Kidney tubule cell (primary cell): ENCODE results near the gene CACNA2D2.

ENCODE experiments used
- DNase-seq: peaks from one replicate; pipeline ENCODE4 v3.0.0-alpha.2; 2018; ENCODE audit warnings: low spot score

The CACNA2D2 gene

DNA sequence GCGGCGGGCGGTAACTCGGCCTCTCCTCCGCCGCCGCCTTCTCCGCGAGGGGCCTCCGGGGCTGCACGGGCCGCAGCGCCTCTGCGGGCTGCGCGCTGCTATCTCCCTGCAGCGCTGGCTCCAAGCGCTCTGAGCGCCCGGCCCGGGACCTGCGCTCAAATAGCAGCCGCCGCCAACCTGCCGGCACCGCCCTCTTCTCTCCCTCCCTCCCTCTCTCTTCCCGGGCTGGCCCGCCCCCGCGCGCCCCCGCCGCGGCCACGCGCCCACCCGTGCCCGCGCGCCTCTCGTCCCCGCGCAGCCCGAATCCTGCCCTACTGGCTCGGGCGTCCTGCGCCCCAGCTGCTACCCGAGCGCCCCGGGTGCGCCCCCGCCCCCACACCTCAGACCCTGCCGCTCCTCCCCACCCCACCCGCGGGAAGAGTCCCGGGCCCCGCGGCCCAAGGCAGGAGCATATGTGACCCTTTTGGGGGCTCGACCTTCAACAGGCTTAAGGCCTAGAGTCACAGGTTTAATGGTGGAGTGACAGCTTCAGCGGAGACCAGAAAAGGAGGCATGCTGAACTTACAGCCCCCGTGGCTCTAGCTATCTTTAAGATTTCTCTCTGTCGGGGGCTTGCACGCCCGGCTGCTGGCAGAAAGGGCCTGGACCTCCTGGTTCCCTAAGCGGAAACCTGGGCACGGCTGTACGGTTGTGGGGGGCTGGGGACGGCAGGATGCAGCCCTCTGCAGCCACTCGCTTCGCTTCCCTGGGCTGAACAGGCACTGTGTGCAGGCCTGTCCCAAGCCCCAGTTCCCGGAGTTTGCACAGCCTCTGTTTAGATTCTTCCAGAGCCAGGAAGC lies at the start of gene CACNA2D2:
CACNA2D2 (minus strand) TSS at position 131 of the 839 bp plus-strand sequence. CDS start 211 bp downstream, outside the sequence.
- peak; percentile 22 for DNase-seq

DNA sequence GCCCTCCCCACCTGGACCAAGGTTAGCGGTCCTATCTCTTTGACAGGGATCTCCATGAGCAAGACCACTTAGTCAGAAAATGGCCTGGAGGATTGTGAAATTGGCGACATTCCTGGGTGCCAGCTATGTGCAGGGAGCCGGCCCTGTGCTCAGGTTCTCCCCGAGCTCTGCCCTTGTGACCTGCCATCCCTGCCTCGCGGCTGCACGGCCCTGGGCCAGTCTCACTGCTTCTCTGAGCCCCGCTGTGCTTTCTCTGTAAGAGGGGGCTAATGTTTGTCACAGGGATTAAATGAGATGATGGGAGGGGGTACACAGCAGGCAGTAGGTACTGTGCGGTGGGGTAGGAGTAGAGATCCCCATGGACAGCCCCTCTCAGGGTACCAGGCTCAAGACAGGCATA lies 49.2 kb upstream of the CACNA2D2 start:
- no peak for DNase-seq

DNA sequence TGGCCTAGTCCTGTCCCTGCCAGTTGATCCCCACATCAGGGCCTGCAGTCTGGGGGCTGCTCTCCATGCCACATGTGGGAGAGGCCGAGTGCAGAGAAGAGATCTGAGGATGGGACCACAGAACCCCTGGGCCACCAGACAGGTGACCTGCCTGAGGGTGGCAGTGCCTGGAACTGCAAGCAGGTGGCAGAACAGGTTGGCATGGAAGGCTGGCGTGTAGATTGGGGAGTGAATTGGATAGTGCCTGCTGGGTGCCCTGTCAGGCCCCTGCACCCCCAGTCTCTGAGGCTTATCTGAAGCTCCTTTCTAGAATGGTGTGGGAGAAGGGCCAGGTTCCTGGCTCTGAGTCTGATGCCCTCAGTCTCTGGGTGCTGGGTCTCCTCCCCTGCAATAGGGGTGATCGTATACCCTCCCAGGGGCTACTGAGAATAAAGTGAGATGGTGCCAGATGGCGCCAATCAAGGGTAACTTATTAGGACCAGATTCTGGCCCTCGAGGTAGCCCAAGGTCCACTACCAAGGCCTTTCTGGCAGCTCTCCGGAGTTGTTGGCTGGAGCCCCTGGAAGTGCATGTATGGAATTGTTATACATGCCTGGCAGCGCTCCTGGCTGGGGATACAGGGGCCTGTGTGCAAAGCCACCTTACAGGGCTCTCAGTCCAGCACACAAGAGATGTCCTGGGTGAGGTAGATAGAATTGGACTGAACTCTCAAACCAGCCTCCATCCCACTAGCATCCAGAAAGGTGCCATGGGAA lies 48.4 kb upstream of the CACNA2D2 start:
- no peak for DNase-seq

DNA sequence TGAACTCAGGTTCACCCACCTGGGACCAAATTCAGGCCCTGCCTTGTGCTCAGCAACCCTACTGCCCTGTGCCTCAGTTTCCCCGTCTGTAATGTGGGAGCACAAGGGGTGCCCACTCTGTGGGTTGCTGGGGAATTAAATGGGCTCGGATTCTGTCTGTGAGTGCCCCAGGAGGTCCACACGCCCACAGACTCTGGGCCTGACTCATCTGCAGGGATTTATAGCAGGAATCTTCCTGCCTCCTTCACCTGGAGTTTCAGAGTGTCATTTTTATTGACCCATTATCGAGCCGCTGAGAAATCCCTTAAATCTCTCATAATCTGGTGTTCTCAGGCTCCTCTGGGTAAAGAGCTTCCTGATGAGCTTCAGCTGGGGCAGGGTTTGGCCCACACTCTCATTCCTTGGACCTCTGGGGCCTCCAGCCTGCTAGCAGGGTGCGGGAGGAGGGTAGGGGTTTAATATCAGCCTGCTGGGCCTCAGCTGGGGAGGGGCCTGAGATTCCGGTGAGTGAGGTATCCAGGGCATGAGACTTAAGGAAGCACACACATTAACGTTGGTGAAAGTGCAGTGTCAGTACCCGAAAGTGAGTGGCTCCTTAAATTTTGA lies 47.7 kb upstream of the CACNA2D2 start:
- DNase-seq, result no peak

DNA sequence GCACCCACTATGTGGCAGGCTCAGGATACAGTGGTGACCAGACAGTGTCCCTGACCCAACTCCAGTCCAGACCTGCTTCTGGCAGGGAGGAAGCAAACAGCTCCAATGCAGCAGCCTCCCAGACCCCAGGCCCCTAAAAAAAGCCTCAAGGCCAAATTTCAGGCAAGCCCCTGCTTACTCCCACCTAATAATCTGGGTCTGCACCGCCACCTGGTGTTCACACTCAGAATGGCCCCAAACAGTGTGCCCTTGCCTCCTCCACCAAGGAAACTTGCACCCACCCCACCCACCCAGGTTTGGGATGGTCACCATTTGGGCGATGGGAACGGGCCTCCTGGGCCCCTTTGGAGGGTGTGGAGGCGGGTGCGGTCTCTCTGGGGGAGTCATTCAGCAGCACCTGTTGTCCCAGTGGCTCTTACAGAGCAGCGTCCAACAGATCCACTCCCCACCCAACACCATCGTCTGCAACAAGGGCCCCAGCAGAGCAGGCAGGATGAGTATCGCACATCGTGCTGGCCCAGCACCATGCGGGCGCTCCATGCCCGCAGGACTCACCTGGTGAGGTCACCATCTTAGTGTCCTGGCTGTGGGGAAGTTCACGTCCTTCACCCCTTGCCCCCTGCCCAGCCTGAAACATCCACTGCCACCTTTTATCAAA lies 46.8 kb upstream of the CACNA2D2 start:
- peak; percentile 46 for DNase-seq

DNA sequence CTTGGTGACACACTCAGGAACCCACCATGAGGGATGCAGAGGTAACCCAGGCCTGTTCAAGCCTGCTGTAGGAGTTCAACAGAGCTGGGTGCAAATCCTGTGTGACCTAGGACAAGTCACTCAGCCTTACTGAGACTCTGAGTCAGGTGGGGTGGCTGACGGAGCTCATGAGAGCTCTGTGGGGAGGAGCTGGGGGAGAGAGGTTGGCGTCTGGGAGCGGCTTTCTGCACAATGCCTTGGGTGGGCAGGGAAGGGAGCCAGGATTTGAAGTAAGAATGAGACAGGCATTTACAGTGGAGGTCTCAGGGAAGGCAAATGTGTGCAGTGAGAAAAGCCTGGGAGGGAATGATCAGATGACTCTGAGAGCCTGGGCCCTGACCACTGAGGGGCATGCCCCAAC lies 45.8 kb upstream of the CACNA2D2 start:
- no peak for DNase-seq

DNA sequence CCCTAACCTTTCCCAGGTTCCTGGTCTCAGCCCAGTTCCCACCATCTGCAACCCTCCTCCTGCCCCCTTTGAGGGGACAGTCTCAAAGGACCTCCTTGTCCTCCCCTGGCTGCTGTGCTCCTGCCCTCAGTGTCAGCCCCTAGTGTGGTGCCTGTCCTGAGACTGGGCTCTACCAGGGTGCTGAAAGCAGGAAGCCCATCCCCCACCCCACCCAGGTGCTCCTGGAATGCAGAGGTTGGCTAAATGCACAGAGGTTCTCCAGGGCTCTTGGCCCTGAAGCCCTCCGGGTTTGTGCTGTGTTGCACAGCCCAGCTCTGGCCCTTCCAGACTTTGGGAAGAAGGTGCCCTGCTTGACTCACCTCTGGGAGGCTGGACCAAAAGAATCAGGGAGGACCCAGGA lies 42.3 kb upstream of the CACNA2D2 start:
- no peak for DNase-seq

DNA sequence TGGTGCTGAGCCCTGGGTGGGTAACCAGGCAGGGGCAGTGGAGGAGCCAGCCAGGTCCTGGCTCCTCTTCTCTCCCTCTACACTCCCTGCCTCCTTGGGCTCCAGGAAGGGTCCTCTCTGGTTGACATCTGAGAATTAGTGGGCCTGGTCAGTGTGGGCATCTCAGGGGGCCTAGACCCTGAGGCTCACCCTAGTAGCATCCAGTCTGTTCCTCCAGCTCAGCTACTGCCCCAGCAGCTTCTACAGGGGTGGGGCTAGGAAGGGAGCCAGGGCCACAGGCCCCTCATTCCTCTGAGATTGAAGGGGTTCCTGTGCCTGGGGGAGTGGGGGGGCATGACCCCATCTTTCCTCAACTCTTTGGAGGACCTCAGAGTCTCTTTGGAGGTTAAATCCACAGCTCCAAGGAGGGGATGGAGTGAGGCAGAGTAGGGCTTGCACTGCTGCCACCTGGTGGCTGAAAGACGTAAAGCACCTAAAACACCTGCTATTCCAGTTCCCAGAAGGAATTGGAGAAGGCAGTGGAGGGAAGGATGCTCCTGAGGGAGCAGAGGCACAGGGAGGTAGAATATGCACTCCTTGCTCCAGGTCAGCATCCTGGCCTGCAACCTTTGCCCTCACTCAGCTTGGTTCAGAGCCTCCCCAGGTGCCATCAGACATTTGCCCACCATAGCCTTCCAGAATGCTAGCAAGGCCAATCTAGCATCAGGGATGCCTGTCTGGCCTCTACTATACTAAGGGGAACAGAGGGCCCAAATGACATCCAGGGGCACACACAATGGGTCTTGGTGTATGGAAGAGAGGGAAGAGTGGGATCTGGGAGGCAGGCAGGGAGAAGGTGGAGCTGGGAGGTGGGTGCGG lies 39.0 kb upstream of the CACNA2D2 start:
- DNase-seq, result peak; percentile 69

DNA sequence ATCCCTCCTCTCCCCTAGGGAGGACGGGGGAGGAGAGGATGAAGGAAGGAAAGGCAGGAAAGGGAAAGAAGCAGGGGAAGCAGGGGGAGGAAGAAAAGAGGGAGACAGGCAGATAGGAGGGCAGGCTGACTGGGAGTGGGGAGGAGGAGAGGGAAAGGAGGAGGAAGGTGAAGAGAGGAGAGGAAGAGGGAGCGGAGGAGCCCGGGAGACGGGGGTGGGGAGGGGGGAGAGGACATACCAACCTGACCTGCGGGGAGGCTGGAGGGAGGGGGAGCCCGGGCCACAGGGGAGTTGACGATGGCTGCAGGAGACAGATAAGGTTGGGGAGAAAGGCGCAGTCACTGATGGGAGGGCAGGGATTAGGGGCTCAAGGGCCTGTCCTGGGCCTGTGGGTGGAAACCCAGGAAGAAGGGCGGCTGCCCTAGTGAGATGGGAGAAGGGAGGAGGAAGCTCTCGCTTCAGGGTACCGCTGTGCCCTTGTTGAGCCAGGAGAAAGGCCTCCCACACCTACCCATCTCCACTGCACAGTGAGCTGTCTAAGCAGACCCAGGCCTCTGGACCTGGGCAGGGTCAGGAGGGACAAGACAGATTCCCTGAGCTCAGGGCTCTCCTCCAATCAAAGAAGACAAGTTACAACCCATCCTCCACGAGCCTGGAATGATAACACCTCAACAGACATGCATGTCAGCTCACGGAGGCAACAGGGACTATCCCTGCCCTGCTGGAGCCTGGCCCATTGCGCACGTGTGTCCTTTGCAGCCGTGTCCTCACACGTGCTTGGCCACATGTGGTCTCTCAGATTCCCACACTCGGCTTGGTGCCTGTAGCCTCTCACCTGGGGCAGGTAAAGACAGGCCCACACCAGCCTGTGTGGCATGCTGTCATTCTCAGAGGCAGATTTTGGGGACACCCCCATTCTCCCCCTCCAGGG lies 36.2 kb upstream of the CACNA2D2 start:
- DNase-seq, result no peak

DNA sequence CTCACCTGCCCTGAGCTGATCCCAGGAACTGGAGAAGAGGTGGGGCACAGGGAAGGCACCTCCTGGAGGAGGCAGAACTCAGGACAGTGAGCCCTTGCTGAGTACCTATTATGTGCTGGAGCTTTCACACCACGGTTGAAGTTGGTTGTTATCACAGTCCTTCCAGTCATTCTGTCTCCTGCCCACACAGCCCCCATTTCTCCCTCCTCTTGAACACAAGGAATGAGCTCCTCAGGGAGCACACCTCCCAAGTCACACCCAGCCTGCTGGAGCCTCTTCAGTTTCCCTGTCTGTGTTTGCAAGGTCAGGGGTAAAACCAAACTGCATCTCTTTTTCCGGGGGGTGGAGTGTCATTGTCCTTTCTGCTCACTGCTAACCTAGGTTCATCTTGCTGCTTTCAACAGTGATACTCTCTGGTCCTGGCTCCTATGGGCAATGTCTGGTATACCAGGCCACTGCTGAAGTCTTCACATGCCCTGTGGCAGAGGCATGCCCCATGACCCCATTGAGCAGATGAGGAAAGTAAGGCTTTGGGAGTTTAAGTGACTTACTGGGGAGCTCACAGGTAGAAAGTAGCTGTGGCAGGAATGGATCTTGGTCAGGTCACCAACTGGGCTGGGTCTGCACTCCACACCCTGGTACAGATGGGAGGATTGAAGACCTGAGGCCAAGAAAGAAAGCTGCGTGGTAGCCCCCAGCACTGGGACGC lies 34.1 kb upstream of the CACNA2D2 start:
- DNase-seq, result no peak

DNA sequence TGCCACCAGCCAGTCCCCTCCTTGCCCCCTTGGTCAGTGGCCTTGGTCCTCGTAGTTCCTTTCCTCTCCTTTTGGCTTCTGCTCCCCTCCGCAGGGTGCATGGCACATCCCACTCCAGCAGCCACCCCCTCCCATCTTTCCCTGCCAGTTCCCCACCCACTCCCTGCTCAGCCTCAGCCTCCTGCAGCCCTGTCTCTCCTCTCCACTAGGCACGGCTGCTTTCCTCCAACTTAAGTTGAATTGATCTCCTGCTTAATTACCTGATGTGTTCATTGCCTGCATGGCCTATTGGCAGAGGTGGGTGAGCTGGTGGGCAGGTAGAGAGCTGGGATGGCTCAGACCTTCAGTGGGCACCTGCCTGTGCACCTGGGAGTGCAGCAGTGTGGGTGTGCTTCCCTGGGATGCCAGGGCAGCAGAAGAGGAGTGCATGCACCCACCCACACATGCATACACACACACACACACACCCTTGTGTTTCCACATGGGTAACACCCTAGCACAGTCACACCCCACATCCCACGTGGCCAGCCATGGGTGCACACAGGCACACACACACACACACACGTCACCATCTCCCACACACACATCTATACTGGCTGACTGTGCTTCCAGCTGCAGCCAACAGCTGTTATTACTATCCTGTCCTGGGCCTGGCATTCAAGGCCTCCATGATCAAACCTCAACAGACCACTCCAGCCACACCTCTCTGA lies 33.2 kb upstream of the CACNA2D2 start:
- DNase-seq, result no peak

DNA sequence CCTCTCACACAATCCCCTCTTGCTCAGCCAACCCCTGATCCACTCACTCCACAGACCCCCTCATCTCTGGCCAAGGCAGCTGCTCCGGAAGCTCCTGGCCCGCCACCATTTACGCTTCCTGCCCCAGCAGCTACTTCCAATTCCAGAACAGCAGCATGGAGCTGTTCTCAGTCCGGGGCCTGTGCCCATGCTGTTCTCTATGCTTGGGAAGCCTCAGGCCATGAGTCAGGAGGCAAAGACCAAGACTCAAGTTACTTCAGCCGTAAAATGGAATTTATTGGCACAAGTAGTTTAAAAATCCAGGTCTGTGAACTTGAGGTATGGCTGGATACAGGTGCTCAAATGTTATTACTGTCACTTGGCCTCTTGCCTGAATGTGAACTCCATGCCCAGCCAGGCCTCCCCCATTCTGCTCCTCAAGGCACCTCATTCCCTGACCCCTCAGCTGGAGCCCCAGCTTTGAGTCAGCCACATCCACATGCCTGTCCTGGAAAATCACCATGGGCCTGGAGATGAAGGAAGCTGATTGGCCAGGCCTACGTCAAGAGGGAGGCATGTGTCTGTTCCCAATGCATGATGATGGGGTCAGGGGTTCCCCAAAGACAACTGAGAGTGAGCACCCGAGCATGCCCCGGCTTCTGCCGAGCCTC lies 31.4 kb upstream of the CACNA2D2 start:
- peak; percentile 85 for DNase-seq

DNA sequence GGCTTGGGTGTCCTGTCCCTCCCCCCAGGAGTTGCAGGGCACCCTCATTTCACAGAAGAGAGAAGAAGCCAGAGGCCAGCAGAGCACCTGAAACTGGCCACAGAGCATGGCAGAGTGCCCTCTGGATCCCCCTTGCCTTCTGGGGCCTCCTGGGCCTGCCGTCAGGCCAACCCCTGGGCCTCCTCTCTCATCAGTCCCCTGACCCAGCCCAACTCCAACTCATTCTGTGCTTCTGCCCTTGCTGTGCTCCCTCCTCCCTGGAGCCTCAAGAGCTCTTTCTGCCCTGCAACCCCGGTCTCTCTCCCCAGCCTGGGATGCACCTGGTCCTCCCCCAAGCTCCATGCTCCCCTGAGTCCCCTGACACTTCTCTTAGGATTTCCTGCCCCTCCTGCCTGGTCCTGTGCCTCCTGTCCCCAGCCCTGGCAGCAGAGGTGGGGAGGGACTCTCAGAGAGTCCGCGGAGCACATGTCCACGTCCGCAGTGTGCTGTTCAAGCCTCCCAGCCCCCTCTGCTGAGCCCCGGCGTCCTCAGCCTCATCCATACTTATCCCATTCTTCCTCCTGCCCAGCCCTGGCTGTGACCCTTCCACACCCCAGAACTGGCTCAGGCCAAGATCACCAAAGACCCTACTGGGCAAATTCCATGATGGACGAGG lies 30.5 kb upstream of the CACNA2D2 start:
- DNase-seq, result no peak

DNA sequence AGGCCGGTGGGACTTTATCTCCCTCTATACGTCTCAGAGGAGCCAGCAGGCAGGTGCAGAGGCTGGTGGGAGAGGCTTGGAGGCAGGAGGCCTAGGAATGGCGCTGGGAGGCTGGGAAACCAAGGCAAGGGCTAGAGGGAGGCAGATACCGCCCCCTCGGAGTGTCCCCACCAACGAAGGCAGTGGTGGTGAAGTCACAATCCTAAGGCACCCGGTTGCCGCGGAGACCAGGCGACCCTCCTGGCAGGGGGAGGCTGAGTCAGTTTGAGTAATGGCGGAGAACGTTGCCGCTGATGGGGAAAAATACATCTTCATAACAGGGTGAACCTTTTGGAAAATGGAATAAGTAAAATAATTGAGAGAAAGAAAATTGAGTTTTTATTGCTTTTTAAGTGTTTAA lies 29.9 kb upstream of the CACNA2D2 start:
- no peak for DNase-seq

DNA sequence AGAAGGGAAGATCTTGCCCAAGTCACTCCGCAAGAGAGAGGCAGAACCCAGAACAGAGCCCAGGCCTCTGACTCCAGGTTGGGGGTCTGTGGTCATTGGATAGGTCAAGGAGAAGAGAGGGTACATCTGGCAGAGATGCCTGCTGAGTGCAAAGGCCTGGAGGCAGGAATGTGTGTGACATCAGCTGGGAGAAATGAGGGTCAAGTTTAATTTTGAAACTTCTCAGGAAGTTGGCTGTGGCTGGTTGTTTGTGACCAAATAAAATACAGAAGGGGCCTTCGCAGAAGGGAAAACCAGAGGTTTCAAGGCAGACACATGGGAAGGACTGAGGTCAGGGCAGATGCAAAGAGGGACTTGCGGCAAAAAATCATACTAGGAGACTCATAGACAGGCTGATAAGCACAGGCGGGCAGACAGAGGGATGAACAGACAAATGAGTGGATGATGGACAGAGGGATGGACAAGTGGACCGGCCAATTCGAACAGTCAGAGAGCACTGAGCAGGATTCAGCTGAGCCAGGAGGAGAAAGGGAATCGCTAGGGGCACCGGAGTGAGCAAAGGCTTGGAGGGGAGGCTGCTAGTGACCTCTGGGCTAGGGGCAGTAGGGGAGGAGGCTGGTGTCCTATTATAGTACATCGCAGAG lies 28.8 kb upstream of the CACNA2D2 start:
- no peak for DNase-seq

DNA sequence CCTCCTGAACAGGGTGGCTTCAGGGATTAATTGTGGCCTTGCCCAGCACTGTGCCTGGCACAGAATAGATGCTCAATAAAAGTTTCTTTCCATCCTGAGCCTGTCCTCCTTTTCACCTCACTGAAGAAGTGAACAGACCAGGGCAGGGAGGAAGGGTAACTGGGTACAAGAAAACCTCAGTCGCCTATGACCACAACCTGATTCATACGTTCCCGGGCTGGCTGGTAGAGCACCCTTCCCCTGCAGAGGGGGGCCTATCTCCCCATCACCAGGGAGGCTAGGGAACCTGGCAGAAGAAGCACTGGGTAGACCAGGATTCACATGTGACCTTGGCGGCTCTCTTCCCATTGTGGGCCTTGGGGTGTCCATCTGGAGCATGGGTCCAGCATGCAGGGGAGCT lies 27.8 kb upstream of the CACNA2D2 start:
- no peak for DNase-seq
